ENCODE data around the gene LUC7L2. TPM values are rescaled to one million over a fixed set of nuclear protein-coding genes. Genes with fewer than 3 reads are reported as not detected.

Gene LUC7L2
- total and polyA plus RNA-seq, 4 donors, result 16.2 to 38.9 (median 22.9) TPM

DNA sequence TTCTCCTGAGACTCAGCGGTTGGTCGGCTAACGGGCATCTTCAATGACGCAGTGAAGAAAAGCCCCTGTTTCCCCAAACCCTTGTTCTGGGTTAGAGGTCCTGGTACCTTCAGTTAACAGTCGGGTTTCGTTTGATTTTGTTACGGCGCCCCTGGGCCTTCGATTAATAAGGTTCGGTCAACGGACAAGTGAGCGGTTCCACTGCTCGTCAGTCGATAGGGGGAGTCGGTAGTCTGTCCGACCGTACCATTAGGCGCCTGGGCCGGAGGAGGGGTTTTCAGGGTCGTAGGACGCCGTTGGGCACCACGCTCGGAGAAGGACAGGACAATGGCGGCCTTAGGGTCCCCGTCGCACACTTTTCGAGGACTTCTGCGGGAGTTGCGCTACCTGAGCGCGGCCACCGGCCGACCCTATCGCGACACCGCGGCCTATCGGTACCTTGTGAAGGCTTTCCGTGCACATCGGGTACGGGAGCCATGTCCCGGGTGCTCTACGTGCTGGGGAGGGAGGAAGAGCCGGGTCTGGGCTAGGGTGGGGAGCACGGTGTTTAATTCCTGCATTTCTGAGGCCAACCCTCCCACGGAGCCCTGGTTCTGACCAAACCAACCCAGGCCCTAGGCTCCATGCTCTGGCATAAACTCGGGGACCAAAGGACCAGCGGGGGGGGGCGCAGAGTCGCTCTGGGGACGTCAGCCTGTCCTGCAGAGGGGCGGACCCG, 18.5 kb upstream of the LUC7L2 start, which contains the start of gene FMC1 (continued):
- TF ChIP-seq HNF4A (conservative IDR thresholded peaks at IDR 0.05), result no peak
- peak; percentile 62 for TF ChIP-seq TAF1 (conservative IDR thresholded peaks at IDR 0.05)
- TF ChIP-seq YY1 (IDR thresholded peaks at IDR 0.05), result peak; percentile 22

GRCh38 chr7:139341776-139342226, 17.9 kb upstream of the LUC7L2 start:
- DNase-seq (ENCODE audit: low spot score), result no peak
- peak overlapping the region; percentile 73 to 90 (median 88) for H3K4me3 ChIP-seq (ENCODE audit: low read depth in 1 of 3, low read length in 3 of 3)
- under 1% methylated on average over 9 of the region's 9 CpGs for WGBS

GRCh38 chr7:139345042-139345441, 14.7 kb upstream of the LUC7L2 start:
- H3K9ac ChIP-seq (ENCODE audit: low read depth in 1 of 2, low read length in 2 of 2), result no peak overlapping the region
- H3K27me3 ChIP-seq (ENCODE audit: control insufficient read depth in 4 of 4, insufficient read depth in 4 of 4, low read length in 3 of 4), result no peaks in the 10 kb centered on the region
- H3K4me3 ChIP-seq (ENCODE audit: low read depth in 1 of 3, low read length in 3 of 3), result no peak overlapping the region
- 91% methylated on average over 1 of the region's 1 CpG for WGBS
- peaks cover 4 to 17% (median 15%) of the 10 kb centered on the region in 4 donors for H3K36me3 ChIP-seq (ENCODE audit: control insufficient read depth in 4 of 4, insufficient read depth in 3 of 4, low read depth in 1 of 4, low read length in 3 of 4)
- H3K9me3 ChIP-seq (ENCODE audit: control insufficient read depth in 4 of 4, low read length in 3 of 4), result no peaks in the 10 kb centered on the region
- H3K4me1 ChIP-seq (ENCODE audit: control insufficient read depth in 4 of 4, insufficient read depth in 4 of 4, low read length in 3 of 4), result peaks cover 0 to 12% (median 6%) of the 10 kb centered on the region in 4 donors
- no peak for DNase-seq (ENCODE audit: low spot score)
- H3K27ac ChIP-seq (ENCODE audit: low read depth in 1 of 2, low read length in 2 of 2), result no peak overlapping the region
- no peak for TF ChIP-seq HNF4G (IDR thresholded peaks at IDR 0.05)
- no peak for TF ChIP-seq JUND (IDR thresholded peaks at IDR 0.05)
- no peak for TF ChIP-seq NR2F2 (IDR thresholded peaks at IDR 0.05)
- TF ChIP-seq EGR1 (IDR thresholded peaks at IDR 0.05; ENCODE audit: low read depth in 2 of 2), result no peak
- TF ChIP-seq, protein P1, sequence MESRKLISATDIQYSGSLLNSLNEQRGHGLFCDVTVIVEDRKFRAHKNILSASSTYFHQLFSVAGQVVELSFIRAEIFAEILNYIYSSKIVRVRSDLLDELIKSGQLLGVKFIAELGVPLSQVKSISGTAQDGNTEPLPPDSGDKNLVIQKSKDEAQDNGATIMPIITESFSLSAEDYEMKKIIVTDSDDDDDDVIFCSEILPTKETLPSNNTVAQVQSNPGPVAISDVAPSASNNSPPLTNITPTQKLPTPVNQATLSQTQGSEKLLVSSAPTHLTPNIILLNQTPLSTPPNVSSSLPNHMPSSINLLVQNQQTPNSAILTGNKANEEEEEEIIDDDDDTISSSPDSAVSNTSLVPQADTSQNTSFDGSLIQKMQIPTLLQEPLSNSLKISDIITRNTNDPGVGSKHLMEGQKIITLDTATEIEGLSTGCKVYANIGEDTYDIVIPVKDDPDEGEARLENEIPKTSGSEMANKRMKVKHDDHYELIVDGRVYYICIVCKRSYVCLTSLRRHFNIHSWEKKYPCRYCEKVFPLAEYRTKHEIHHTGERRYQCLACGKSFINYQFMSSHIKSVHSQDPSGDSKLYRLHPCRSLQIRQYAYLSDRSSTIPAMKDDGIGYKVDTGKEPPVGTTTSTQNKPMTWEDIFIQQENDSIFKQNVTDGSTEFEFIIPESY (IDR thresholded peaks at IDR 0.05), result no peak
- TF ChIP-seq, protein P2, sequence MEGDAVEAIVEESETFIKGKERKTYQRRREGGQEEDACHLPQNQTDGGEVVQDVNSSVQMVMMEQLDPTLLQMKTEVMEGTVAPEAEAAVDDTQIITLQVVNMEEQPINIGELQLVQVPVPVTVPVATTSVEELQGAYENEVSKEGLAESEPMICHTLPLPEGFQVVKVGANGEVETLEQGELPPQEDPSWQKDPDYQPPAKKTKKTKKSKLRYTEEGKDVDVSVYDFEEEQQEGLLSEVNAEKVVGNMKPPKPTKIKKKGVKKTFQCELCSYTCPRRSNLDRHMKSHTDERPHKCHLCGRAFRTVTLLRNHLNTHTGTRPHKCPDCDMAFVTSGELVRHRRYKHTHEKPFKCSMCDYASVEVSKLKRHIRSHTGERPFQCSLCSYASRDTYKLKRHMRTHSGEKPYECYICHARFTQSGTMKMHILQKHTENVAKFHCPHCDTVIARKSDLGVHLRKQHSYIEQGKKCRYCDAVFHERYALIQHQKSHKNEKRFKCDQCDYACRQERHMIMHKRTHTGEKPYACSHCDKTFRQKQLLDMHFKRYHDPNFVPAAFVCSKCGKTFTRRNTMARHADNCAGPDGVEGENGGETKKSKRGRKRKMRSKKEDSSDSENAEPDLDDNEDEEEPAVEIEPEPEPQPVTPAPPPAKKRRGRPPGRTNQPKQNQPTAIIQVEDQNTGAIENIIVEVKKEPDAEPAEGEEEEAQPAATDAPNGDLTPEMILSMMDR (IDR thresholded peaks at IDR 0.05; ENCODE audit: low read depth, low read length, missing input control), result no peak
- TF ChIP-seq, protein P3, sequence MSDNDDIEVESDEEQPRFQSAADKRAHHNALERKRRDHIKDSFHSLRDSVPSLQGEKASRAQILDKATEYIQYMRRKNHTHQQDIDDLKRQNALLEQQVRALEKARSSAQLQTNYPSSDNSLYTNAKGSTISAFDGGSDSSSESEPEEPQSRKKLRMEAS (IDR thresholded peaks at IDR 0.05), result no peak

More at GRCh38 chr7:139341776-139342226, 17.9 kb upstream of the LUC7L2 start:
- Histone ChIP-seq H3K27ac (ENCODE audit: low read depth in 1 of 2, low read length in 2 of 2) (peak overlapping the region; percentile 100), H3K36me3 (ENCODE audit: control insufficient read depth in 4 of 4, insufficient read depth in 3 of 4, low read depth in 1 of 4, low read length in 3 of 4) (peaks cover 3 to 9% (median 6%) of the 10 kb centered on the region in 4 donors), H3K4me1 (ENCODE audit: control insufficient read depth in 4 of 4, insufficient read depth in 4 of 4, low read length in 3 of 4) (peaks cover 0 to 12% (median 6%) of the 10 kb centered on the region in 4 donors), H3K9ac (ENCODE audit: low read depth in 1 of 2, low read length in 2 of 2) (peak overlapping the region; percentile 90 to 96), H3K27me3 (ENCODE audit: control insufficient read depth in 4 of 4, insufficient read depth in 4 of 4, low read length in 3 of 4) (no peaks in the 10 kb centered on the region), H3K9me3 (ENCODE audit: control insufficient read depth in 4 of 4, low read length in 3 of 4) (no peaks in the 10 kb centered on the region)
- no peak for TF ChIP-seq GABPA (IDR thresholded peaks at IDR 0.05 in 1 of 2, conservative IDR thresholded peaks at IDR 0.05 in 1 of 2)
- no peak for TF ChIP-seq ATF3 (IDR thresholded peaks at IDR 0.05)
- TF ChIP-seq, protein P2 (IDR thresholded peaks at IDR 0.05; ENCODE audit: low read depth, low read length, missing input control), result no peak
- TF ChIP-seq FOXA2 (IDR thresholded peaks at IDR 0.05), result no peak
- TF ChIP-seq SP1 (IDR thresholded peaks at IDR 0.05), result peak; percentile 73
- peak; percentile 62 for TF ChIP-seq YY1 (IDR thresholded peaks at IDR 0.05)
- TF ChIP-seq HNF4G (IDR thresholded peaks at IDR 0.05), result no peak
- TF ChIP-seq, protein P1 (IDR thresholded peaks at IDR 0.05), result no peak
- TF ChIP-seq, protein P3 (IDR thresholded peaks at IDR 0.05), result no peak
- no peak for TF ChIP-seq FOXA1 (IDR thresholded peaks at IDR 0.05)
- TF ChIP-seq RAD21 (IDR thresholded peaks at IDR 0.05), result peak in 1 of 2 donors; percentile 17
- TF ChIP-seq TAF1 (conservative IDR thresholded peaks at IDR 0.05), result peak; percentile 37

Measured in liver (tissue), 9 donors.